ENCODE results near the gene LILRB5.

GRCh38 chr19:54298357-54299125, 41.5 kb upstream of the LILRB5 start:
- TF ChIP-seq, protein P1, sequence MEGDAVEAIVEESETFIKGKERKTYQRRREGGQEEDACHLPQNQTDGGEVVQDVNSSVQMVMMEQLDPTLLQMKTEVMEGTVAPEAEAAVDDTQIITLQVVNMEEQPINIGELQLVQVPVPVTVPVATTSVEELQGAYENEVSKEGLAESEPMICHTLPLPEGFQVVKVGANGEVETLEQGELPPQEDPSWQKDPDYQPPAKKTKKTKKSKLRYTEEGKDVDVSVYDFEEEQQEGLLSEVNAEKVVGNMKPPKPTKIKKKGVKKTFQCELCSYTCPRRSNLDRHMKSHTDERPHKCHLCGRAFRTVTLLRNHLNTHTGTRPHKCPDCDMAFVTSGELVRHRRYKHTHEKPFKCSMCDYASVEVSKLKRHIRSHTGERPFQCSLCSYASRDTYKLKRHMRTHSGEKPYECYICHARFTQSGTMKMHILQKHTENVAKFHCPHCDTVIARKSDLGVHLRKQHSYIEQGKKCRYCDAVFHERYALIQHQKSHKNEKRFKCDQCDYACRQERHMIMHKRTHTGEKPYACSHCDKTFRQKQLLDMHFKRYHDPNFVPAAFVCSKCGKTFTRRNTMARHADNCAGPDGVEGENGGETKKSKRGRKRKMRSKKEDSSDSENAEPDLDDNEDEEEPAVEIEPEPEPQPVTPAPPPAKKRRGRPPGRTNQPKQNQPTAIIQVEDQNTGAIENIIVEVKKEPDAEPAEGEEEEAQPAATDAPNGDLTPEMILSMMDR (IDR thresholded peaks at IDR 0.05), result no peak
- TF ChIP-seq RAD21 (conservative IDR thresholded peaks at IDR 0.05 in 1 of 2, IDR thresholded peaks at IDR 0.05 in 1 of 2), result no peak
- no peak for TF ChIP-seq EP300 (IDR thresholded peaks at IDR 0.05)
- TF ChIP-seq, protein P2, sequence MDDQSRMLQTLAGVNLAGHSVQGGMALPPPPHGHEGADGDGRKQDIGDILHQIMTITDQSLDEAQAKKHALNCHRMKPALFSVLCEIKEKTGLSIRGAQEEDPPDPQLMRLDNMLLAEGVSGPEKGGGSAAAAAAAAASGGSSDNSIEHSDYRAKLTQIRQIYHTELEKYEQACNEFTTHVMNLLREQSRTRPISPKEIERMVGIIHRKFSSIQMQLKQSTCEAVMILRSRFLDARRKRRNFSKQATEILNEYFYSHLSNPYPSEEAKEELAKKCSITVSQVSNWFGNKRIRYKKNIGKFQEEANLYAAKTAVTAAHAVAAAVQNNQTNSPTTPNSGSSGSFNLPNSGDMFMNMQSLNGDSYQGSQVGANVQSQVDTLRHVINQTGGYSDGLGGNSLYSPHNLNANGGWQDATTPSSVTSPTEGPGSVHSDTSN (IDR thresholded peaks at IDR 0.05), result no peak
- no peak for TF ChIP-seq MYC (IDR thresholded peaks at IDR 0.05; ENCODE audit: borderline replicate concordance, low read length)
- TF ChIP-seq RNF2 (IDR thresholded peaks at IDR 0.05; ENCODE audit: borderline replicate concordance, low read depth), result no peak
- no peak for TF ChIP-seq POLR2AphosphoS2 (conservative IDR thresholded peaks at IDR 0.05; ENCODE audit: low read length)
